Activated T-cell treated with anti-CD3 and anti-CD28 coated beads for 4 hours (primary cell): ENCODE results near the gene LRGUK.
"Not testable (repeated sequence)": the region's sequence is repeated elsewhere in the genome, so short reads cannot be mapped to it uniquely, and the experiment has no call there.

Experiments
- DNase-seq: peaks from one replicate; pipeline ENCODE4 v3.0.0-alpha.2; 2020

The LRGUK gene

GRCh38 chr7:134254311-134254710 lies 127.2 kb downstream of the LRGUK start:
- DNase-seq = no peak

GRCh38 chr7:134255814-134256213 lies 128.7 kb downstream of the LRGUK start:
- no peak for DNase-seq

GRCh38 chr7:134262322-134262721 lies 135.2 kb downstream of the LRGUK start:
- DNase-seq = no peak

- no peak for DNase-seq
Measured at GRCh38 chr7:134276951-134277350, 149.8 kb downstream of the LRGUK start.

- no peak for DNase-seq
Measured at GRCh38 chr7:134278502-134279153, 151.5 kb downstream of the LRGUK start.

- DNase-seq = no peak
Measured at GRCh38 chr7:134279336-134279735, 152.2 kb downstream of the LRGUK start.

GRCh38 chr7:134279898-134280297 lies 152.8 kb downstream of the LRGUK start:
- DNase-seq = no peak

- no peak for DNase-seq
Measured at GRCh38 chr7:134280508-134280907, 153.4 kb downstream of the LRGUK start.

GRCh38 chr7:134284011-134284410 lies 156.9 kb downstream of the LRGUK start:
- DNase-seq = no peak

GRCh38 chr7:134284952-134285351 lies 157.8 kb downstream of the LRGUK start:
- no peak for DNase-seq

- DNase-seq = no peak
Measured at GRCh38 chr7:134287916-134288659, 160.9 kb downstream of the LRGUK start.

- DNase-seq = no peak
Measured at GRCh38 chr7:134289423-134289822, 162.3 kb downstream of the LRGUK start.

GRCh38 chr7:134289841-134290240 lies 162.7 kb downstream of the LRGUK start:
- DNase-seq = no peak

GRCh38 chr7:134290286-134290685 lies 163.1 kb downstream of the LRGUK start:
- no peak for DNase-seq

- DNase-seq = no peak
Measured at GRCh38 chr7:134293002-134293740, 166.0 kb downstream of the LRGUK start.

- not testable (repeated sequence) for DNase-seq
Measured at GRCh38 chr7:134295982-134296381, 168.8 kb downstream of the LRGUK start.

- DNase-seq = no peak
Measured at GRCh38 chr7:134297489-134297888, 170.3 kb downstream of the LRGUK start.

GRCh38 chr7:134298902-134299683 lies 172.0 kb downstream of the LRGUK start:
- DNase-seq = no peak

- no peak for DNase-seq
Measured at GRCh38 chr7:134300988-134301387, 173.8 kb downstream of the LRGUK start.

GRCh38 chr7:134301592-134301991 lies 174.5 kb downstream of the LRGUK start:
- no peak for DNase-seq

GRCh38 chr7:134302120-134302519 lies 175.0 kb downstream of the LRGUK start:
- DNase-seq = no peak

- DNase-seq = no peak
Measured at GRCh38 chr7:134307320-134307719, 180.2 kb downstream of the LRGUK start.

- DNase-seq = no peak
Measured at GRCh38 chr7:134308548-134308947, 181.4 kb downstream of the LRGUK start.
